ENCODE measurements around the gene CDK5RAP2.
"Not testable (repeated sequence)": the region's sequence is repeated elsewhere in the genome, so short reads cannot be mapped to it uniquely, and the experiment has no call there.

CDK5RAP2 gene

DNA sequence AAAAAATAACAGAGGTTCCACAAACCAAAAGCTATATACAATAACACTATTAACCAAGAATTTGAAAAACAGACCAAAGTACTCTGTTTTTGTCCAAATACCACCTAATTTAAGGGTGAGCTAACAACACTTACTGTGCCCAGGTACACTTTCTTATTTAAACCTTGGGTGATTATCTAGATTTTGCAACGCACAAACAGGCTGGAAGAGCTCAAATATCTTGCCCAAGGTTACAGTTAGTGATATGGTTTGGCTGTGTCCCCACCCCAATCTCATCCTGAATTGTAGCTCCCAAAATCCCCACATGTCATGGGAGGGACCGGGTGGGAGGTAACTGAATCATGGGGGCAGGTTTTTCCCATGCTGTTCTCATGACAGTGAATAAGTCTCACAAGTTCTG is 58.9 kb downstream of the CDK5RAP2 start:
- TF ChIP-seq, protein P1, sequence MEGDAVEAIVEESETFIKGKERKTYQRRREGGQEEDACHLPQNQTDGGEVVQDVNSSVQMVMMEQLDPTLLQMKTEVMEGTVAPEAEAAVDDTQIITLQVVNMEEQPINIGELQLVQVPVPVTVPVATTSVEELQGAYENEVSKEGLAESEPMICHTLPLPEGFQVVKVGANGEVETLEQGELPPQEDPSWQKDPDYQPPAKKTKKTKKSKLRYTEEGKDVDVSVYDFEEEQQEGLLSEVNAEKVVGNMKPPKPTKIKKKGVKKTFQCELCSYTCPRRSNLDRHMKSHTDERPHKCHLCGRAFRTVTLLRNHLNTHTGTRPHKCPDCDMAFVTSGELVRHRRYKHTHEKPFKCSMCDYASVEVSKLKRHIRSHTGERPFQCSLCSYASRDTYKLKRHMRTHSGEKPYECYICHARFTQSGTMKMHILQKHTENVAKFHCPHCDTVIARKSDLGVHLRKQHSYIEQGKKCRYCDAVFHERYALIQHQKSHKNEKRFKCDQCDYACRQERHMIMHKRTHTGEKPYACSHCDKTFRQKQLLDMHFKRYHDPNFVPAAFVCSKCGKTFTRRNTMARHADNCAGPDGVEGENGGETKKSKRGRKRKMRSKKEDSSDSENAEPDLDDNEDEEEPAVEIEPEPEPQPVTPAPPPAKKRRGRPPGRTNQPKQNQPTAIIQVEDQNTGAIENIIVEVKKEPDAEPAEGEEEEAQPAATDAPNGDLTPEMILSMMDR (IDR thresholded peaks at IDR 0.05; ENCODE audit: insufficient read depth, low read depth, low read length, missing control alignments), result no peak
- H3K4me3 ChIP-seq (ENCODE audit: low read length), result no peak overlapping the region
- DNase-seq (ENCODE audit: low read depth), result no peak

DNA sequence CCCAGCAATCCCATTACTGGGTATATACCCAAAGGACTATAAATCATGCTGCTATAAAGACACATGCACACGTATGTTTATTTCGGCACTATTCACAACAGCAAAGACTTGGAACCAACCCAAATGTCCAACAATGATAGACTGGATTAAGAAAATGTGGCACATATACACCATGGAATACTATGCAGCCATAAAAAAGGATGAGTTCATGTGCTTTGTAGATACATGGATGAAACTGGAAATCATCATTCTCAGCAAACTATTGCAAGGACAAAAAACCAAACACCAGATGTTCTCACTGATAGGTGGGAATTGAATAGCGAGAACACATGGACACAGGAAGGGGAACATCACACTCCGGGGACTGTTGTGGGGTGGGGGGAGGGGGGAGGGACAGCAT is 64.0 kb downstream of the CDK5RAP2 start:
- not testable (repeated sequence) for H3K4me3 ChIP-seq (ENCODE audit: low read length); DNase-seq (ENCODE audit: low read depth)

DNA sequence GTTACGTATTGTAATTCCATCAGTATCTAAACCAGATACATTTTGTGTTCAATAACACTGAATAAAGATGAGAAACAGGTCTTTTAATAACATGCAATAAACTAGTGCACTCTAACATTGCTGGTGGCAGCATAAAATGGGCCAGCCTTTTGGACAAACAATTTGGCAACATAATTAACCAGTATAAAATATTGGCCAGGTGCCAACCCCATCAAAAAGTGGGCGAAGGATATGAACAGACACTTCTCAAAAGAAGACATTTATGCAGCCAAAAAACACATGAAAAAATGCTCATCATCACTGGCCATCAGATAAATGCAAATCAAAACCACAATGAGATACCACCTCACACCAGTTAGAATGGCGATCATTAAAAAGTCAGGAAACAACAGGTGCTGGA is 64.5 kb downstream of the CDK5RAP2 start:
- H3K4me3 ChIP-seq (ENCODE audit: low read length); DNase-seq (ENCODE audit: low read depth): not testable (repeated sequence)

DNA sequence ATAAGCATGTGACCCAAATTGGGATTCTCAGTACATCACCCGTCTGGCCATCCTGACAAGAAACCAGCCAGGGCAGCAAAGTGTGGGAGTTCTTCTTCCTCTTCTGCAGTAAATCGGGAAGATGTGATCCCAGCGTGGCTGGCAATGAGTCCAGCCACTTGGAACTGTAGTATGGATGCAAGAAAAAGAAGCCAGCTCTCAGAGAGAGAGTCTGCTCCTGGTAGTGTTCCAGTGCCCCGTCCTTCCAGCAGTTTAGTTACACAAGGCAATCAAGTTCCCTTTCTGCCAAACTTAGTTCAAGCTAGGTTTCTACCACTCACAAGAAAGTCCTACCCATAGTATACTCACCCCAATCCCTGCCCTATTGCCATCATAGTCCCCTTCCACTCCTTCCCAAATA is 65.6 kb downstream of the CDK5RAP2 start:
- no peak for DNase-seq (ENCODE audit: low read depth)
- TF ChIP-seq, protein P1 (IDR thresholded peaks at IDR 0.05; ENCODE audit: insufficient read depth, low read depth, low read length, missing control alignments), result no peak
- H3K4me3 ChIP-seq (ENCODE audit: low read length), result no peak overlapping the region

DNA sequence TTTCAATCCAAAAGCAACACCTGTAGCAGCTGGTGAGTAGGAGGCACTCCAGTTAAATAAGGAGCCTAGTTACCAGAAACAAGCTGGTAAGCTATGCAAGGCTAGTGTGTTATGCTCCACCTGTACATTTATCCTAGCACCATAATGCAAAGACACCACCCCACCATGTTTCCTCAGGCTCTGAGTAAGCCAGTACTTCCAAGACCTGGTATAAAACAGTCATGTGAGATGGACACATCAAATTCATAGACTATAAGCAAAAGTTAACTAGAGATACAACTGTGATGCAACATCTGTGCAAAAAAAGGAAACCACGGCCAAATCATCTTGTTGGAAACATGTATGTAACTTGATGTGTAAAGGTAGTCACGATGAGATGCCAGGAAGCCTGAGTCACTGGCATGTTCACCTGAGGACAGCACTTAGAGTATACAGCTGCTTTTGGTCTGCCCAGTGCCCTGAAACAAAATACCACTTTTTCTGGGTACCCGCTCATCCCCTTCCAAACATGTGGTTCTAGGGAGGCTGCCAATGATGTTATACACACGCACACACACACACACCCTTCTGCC is 66.1 kb downstream of the CDK5RAP2 start:
- no peak overlapping the region for H3K4me3 ChIP-seq (ENCODE audit: low read length)
- TF ChIP-seq, protein P1 (IDR thresholded peaks at IDR 0.05; ENCODE audit: insufficient read depth, low read depth, low read length, missing control alignments), result no peak
- DNase-seq (ENCODE audit: low read depth), result peak; percentile 87

DNA sequence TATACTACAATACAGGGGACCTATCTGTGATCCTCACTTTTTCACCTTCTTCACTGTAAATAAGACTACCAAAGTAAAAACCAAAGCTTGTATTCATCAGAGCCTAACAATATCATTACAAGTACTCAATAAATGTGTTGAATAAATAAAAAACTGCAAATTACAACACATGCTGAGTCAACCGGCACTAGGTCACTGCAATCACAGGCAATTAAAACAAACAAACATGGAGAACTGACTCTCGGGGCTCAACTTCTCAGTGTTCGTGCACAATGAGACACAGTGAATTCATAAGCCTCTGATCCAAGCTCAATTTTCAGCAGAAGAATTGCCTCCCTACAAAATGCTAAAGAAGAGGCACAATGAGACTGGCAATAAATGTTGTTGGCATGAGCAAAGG is 69.2 kb downstream of the CDK5RAP2 start:
- H3K4me3 ChIP-seq (ENCODE audit: low read length), result no peak overlapping the region
- TF ChIP-seq, protein P1 (IDR thresholded peaks at IDR 0.05; ENCODE audit: insufficient read depth, low read depth, low read length, missing control alignments), result no peak
- peak; percentile 27 for DNase-seq (ENCODE audit: low read depth)

DNA sequence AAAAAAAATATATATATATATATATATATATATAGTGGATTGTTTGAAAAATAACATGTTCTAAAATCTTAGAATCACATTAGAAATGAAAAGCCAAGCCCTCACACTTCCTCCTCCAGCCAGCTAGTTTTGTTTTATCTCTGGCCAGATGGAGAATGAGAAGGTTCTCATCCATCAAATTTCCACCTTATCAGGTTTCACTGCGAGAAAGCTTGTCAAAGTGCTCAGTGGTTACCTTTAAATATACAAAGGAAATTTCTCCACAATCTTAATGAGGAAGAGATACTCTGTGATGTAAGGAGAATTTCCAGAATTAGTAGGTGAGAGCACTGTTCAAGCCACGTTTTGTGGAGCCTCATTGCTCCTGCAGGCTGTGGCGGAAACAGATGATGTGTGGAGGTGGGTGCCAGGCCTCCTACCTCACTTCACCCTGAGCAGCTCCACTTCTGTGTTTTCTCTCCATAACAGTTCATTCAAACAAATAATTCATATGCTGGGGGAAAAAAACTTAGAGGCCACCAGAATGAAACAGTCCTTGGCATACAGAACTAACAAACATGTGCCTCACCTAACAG is 71.9 kb downstream of the CDK5RAP2 start:
- H3K4me3 ChIP-seq (ENCODE audit: low read length), result no peak overlapping the region
- DNase-seq (ENCODE audit: low read depth), result no peak
- TF ChIP-seq, protein P1 (IDR thresholded peaks at IDR 0.05; ENCODE audit: insufficient read depth, low read depth, low read length, missing control alignments), result no peak

DNA sequence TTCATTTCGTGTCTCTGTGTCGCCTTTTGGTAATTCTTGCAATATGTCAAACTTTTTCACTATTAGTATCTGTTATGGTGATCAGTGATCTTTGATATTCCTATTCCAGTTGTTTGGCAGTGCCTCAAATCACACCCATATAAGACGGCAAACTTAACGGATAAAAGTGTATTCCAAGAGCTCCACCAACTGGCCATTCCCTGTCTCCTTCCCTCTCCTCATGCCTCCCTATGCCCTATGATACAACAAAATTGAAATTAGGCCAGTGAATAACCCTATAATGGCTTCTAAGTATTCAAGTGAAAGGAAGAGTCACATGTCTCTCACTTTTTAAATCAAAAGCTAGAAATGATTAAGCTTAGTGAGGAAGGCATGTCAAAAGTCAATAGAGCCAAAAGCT is 74.8 kb downstream of the CDK5RAP2 start:
- TF ChIP-seq, protein P1 (IDR thresholded peaks at IDR 0.05; ENCODE audit: insufficient read depth, low read depth, low read length, missing control alignments), result no peak
- DNase-seq (ENCODE audit: low read depth), result no peak
- H3K4me3 ChIP-seq (ENCODE audit: low read length), result no peak overlapping the region

Measured in epithelial cell of esophagus (primary cell).